A549 treated with CORT108297 at 1 μM for 4 hours (cell line): ENCODE results near the gene PIP5K1B. TPM values are rescaled to one million over a fixed set of nuclear protein-coding genes. Genes with fewer than 3 reads are reported as not detected.

Source experiments
- total RNA-seq: library from RNA; stranded (reverse); fragments of 200-300 nt; extraction: Qiagen RNA extraction; gene quantifications from 5 replicates; pipeline ENCODE4 v1.2.3, GENCODE V29; 2022

PIP5K1B gene
- 0.02 TPM in 1 of 5 replicates, not detected in the others for total RNA-seq

GRCh38 chr9:68704814-68705530, at the start of gene PIP5K1B:
Gene PIP5K1B (plus strand): TSS chr9:68705240. CDS start chr9:68822615, 117,375 bp downstream.

GRCh38 chr9:69014013-69014412, 309.0 kb downstream of the PIP5K1B start, which contains the start of gene PRKACG:
Gene PRKACG (minus strand): TSS chr9:69014113. CDS start chr9:69014092, 21 bp downstream.

GRCh38 chr9:69035438-69036308, 330.6 kb downstream of the PIP5K1B start, which contains the start of gene FXN:
Gene FXN (plus strand): TSS chr9:69035752. CDS start chr9:69035783, 31 bp downstream.

Other genes with a start within 250 kb of the PIP5K1B start
- gene TMEM252, start 164.4 kb upstream of the PIP5K1B start, total RNA-seq = not detected in 5 replicates